ENCODE measurements around the gene KAT2B. TPM values are rescaled to one million over a fixed set of nuclear protein-coding genes. Genes with fewer than 3 reads are reported as not detected.

KAT2B gene
- total and polyA plus RNA-seq, 8 donors = 3.8 to 208 (median 20.3) TPM

DNA sequence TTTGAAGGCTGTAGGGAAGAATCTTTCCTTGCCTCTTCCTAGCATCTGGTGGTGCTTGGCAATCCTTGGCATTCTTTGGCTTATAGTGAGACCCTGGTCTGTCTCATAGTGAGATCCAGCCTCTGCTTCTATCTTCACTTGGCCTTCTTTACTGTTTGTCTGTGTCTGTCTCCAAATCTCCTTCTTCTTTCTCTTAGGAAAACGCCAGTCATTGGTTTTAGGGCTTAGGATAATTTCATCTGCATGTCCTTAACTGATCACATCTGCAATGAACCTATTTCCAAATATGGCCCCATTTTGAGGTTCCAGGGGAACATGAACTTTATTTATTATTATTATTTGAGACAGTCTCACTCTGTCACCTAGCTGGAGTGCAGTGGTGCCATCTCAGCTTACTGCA, 25.8 kb downstream of the KAT2B start:
- no peaks in the 10 kb centered on the region for H3K9me3 ChIP-seq
- intact Hi-C loops (cut with DNase I; ENCODE audit: low total_unique reads) = no loop called here
- TF ChIP-seq EP300 (IDR thresholded peaks at IDR 0.05) (no peak), POLR2A (IDR thresholded peaks at IDR 0.05) (no peak), POLR2AphosphoS5 (IDR thresholded peaks at IDR 0.05) (no peak)
- TF ChIP-seq, protein P1, sequence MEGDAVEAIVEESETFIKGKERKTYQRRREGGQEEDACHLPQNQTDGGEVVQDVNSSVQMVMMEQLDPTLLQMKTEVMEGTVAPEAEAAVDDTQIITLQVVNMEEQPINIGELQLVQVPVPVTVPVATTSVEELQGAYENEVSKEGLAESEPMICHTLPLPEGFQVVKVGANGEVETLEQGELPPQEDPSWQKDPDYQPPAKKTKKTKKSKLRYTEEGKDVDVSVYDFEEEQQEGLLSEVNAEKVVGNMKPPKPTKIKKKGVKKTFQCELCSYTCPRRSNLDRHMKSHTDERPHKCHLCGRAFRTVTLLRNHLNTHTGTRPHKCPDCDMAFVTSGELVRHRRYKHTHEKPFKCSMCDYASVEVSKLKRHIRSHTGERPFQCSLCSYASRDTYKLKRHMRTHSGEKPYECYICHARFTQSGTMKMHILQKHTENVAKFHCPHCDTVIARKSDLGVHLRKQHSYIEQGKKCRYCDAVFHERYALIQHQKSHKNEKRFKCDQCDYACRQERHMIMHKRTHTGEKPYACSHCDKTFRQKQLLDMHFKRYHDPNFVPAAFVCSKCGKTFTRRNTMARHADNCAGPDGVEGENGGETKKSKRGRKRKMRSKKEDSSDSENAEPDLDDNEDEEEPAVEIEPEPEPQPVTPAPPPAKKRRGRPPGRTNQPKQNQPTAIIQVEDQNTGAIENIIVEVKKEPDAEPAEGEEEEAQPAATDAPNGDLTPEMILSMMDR (IDR thresholded peaks at IDR 0.05) = no peak
- WGBS, 5 donors = 77 to 91% (median 81%) methylated on average over 1 of the region's 1 CpG
- no peak for DNase-seq
- no peak overlapping the region for H3K27ac ChIP-seq
- no peak overlapping the region for H3K4me3 ChIP-seq
- no peaks in the 10 kb centered on the region for H3K36me3 ChIP-seq
- no peaks in the 10 kb centered on the region for H3K27me3 ChIP-seq
- H3K4me1 ChIP-seq = peaks cover 12 to 57% (median 33%) of the 10 kb centered on the region in 4 donors

- no peaks in the 10 kb centered on the region for H3K27me3 ChIP-seq
- H3K27ac ChIP-seq = no peak overlapping the region
- intact Hi-C loops (cut with DNase I; ENCODE audit: low total_unique reads) = no loop called here
- DNase-seq = no peak
- H3K4me3 ChIP-seq = no peak overlapping the region
- peaks cover 0 to 4% (median 1%) of the 10 kb centered on the region in 4 donors for H3K36me3 ChIP-seq
- TF ChIP-seq POLR2A (IDR thresholded peaks at IDR 0.05) = no peak
- H3K9me3 ChIP-seq = no peaks in the 10 kb centered on the region
- WGBS, 5 donors = 58 to 81% (median 73%) methylated on average over 6 of the region's 6 CpGs
- peaks cover 12 to 53% (median 31%) of the 10 kb centered on the region in 4 donors for H3K4me1 ChIP-seq
These were observed 26.8 kb downstream of the KAT2B start for GRCh38 chr3:20066850-20067617.

GRCh38 chr3:20068512-20069177, 28.4 kb downstream of the KAT2B start:
- TF ChIP-seq EP300 (IDR thresholded peaks at IDR 0.05) = no peak
- TF ChIP-seq POLR2A (IDR thresholded peaks at IDR 0.05) = no peak
- TF ChIP-seq, protein P1 (IDR thresholded peaks at IDR 0.05) = no peak
- TF ChIP-seq POLR2AphosphoS5 (IDR thresholded peaks at IDR 0.05) = no peak
- intact Hi-C loops (cut with DNase I; ENCODE audit: low total_unique reads) = no loop called here

GRCh38 chr3:20069178-20069532, 28.9 kb downstream of the KAT2B start:
- Histone ChIP-seq H3K9me3 (no peaks in the 10 kb centered on the region), H3K36me3 (peaks cover 0 to 21% (median 13%) of the 10 kb centered on the region in 4 donors), H3K27ac (peak overlapping the region in 1 of 5 donors; percentile 39), H3K27me3 (no peaks in the 10 kb centered on the region), H3K4me3 (no peak overlapping the region), H3K4me1 (peaks cover 12 to 47% (median 29%) of the 10 kb centered on the region in 4 donors)
- intact Hi-C loops (cut with DNase I; ENCODE audit: low total_unique reads) = no loop called here
- DNase-seq = no peak
- TF ChIP-seq POLR2A (IDR thresholded peaks at IDR 0.05) (no peak), EP300 (IDR thresholded peaks at IDR 0.05) (no peak), POLR2AphosphoS5 (IDR thresholded peaks at IDR 0.05) (no peak)

More at GRCh38 chr3:20068512-20069177, 28.4 kb downstream of the KAT2B start:
- DNase-seq = no peak
- Histone ChIP-seq H3K27me3 (no peaks in the 10 kb centered on the region), H3K4me1 (peaks cover 12 to 52% (median 31%) of the 10 kb centered on the region in 4 donors), H3K36me3 (peaks cover 0 to 17% (median 13%) of the 10 kb centered on the region in 4 donors), H3K9me3 (no peaks in the 10 kb centered on the region), H3K4me3 (no peak overlapping the region), H3K27ac (peak overlapping the region in 1 of 5 donors; percentile 39)
- WGBS, 5 donors = 57 to 75% (median 66%) methylated on average over 3 of the region's 3 CpGs

- intact Hi-C loops (cut with DNase I; ENCODE audit: low total_unique reads) = no loop called here
- H3K27me3 ChIP-seq = no peaks in the 10 kb centered on the region
- TF ChIP-seq EP300 (IDR thresholded peaks at IDR 0.05) = no peak
- TF ChIP-seq POLR2A (IDR thresholded peaks at IDR 0.05) = no peak
- TF ChIP-seq, protein P1 (IDR thresholded peaks at IDR 0.05) = no peak
- no peak for TF ChIP-seq POLR2AphosphoS5 (IDR thresholded peaks at IDR 0.05)
- H3K4me3 ChIP-seq = no peak overlapping the region
- H3K9me3 ChIP-seq = no peaks in the 10 kb centered on the region
- H3K4me1 ChIP-seq = peaks cover 8 to 30% (median 19%) of the 10 kb centered on the region in 4 donors
- no peak overlapping the region for H3K27ac ChIP-seq
- WGBS, 5 donors = 81 to 95% (median 91%) methylated on average over 2 of the region's 2 CpGs
- H3K36me3 ChIP-seq = peaks cover 0 to 22% (median 16%) of the 10 kb centered on the region in 4 donors
- DNase-seq = no peak
These were observed 30.9 kb downstream of the KAT2B start for GRCh38 chr3:20071175-20071574.
